HG03135 (cell line): ENCODE measurements around the gene CRYBA1.

Experiments used
- ATAC-seq: cut with Tn5 transposase; IDR thresholded peaks from one replicate; pipeline ENCODE4 v1.9.1; 2021; ENCODE audit warnings: mild to moderate bottlenecking, moderate library complexity; ENCODE audit not compliant: unreplicated experiment

CRYBA1 gene

DNA sequence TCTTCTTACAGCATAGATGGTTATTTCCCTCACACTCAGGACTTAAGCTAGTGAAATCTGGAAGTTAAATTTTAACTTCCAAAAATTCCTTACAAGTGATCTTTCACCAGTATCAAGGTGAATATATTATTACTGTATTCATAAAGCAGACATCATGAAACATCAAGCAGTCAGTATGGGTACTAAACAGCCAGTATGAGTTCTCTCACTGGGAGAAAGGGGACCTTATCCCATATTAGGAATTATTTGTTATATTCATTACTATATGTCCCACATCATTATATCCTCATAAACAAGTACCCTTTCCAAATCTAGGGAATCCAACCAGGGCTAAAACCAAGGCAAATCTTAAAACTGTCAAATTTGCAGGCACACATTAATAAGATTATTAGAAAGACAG lies 32.0 kb downstream of the CRYBA1 start:
- no peak for ATAC-seq

- no peak for ATAC-seq
These were observed 32.9 kb downstream of the CRYBA1 start for GRCh38 chr17:29279397-29280070.

DNA sequence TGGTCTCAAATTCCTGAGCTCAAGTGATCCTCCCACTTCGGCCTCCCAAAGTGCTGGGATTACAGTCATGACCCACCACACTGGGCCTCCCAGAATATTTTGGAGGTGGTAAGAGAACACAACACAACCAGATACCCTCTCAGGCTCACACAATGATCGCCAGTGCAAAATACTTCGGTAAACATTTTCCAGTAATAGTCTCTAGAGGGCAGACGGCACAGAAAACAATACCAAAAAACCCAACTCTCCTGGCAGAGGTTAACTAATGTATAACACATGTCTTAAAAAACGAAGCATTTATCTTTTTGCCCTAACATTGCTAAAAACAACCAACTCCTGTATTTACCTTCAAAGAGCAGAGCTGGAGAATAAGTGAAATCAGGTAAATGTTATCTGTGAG lies 36.8 kb downstream of the CRYBA1 start:
- ATAC-seq, result no peak

DNA sequence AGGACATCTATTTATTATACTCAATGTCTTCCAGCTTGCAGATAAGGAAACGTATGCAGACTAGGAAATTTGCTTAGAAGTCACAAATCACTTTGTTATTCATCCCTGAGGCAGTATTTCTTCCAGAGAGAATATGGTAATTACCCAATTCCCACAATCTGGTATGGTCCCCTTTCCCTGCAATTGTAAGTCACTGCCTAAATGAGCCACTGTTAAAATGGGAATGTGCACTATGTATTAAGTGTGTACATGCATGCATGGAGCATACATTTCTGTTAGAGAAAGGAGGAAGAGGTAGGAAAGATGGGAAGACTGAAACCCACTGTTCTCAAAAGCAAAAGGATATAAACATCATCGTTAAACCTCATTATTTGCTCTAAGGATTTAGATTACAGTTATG lies 37.3 kb downstream of the CRYBA1 start:
- ATAC-seq, result no peak

DNA sequence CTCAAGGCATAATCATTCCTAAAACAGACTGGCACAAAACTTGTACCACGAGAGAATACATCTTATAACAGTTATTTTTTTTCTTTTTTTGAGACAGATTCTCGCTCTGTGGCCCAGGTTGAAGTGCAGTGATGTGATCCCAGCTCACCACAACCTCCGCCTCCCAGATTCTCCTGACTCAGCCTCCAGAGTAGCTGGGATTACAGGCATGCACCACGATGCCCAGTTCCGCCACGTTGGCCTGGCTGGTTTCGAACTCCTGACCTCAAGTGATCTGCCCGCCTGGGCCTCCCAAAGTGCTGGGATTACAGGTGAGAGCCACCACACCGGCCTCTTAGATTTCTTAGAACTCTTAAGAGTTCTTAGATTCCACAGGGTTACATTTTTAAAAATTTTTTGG lies 43.2 kb downstream of the CRYBA1 start:
- ATAC-seq, result no peak

DNA sequence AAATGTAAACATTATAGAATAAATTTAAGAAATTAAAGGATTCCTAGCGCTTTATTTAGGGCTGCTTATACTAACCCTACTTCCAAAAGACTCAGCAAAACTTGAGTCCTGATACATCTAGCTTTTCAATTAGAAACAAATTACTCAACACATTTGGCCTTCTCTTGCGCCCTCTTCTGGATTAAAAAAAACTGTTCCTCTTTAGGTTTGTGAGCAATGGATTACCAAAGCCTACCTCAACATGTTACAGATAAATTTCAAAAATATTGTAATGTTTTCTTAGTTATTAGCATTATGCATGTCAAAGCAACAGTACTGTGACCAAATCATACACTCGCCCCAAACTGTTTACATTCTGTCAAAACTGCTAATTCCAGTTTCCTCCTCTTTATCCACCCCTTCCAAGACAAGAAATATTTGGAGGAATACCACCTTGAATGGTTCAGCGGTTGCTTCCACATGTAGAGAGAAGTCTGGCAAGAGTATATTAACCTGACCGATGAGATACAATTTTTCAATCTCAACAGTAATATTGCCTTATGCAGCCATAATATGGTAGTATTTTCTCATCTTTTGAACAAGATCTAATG lies 44.6 kb downstream of the CRYBA1 start:
- ATAC-seq, result no peak

GRCh38 chr17:29292071-29292991 lies 45.7 kb downstream of the CRYBA1 start:
- no peak for ATAC-seq

GRCh38 chr17:29292992-29293889 lies 46.6 kb downstream of the CRYBA1 start:
- ATAC-seq, result no peak

DNA sequence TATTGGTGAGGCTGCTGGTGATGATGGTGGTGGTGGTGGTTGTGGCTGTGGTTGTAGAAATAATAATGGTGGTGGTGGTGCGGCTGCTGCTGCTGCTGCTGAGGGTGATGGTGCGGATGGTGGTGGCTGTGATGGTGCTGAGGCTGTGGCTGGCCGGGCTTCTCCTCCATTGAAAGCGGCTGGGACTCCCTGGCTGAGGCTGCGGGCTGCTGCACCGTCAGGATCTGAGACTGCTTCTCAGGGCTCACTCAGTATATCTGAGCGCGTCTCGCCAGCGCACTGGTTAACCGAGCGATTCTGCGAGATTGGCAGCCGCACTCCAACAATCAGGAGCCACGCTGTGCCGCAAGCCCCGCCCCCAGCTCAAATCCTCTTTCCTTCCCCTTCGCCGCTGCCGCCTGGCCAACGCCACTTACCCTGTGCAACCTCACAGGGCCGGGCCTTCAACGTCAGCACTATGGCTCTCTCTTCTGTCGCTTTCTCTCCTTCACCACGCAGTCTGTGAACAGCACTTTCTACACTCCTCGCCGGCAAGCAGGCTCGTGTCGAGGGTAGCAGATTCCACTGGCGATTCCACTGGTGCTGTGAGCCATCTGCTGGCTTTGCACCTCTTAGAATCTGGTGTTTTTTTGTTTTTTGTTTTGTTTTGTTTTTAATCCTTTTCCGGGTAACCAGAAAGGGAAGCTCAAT lies 47.4 kb downstream of the CRYBA1 start, which contains the start of gene NUFIP2:
NUFIP2 (minus strand) TSS at position 259 of the 690 bp plus-strand sequence; CDS start at position 170, 89 bp downstream.
- ATAC-seq, result peak; percentile 82

DNA sequence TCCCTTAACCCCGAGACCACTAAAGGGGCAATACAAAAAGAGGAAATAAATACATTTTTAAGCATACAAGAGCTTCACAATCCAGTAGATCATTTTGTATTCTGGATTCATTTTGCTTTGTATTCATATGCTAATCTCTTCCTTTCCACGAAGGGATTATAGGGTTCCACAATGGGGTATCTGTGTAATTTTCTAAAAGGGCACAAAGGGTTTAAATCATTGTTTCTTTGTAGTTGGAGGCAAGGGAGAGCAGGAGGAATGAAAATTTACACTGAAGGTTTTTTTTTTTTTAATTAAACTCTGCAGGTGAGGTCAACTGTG lies 47.9 kb downstream of the CRYBA1 start:
- ATAC-seq, result no peak

DNA sequence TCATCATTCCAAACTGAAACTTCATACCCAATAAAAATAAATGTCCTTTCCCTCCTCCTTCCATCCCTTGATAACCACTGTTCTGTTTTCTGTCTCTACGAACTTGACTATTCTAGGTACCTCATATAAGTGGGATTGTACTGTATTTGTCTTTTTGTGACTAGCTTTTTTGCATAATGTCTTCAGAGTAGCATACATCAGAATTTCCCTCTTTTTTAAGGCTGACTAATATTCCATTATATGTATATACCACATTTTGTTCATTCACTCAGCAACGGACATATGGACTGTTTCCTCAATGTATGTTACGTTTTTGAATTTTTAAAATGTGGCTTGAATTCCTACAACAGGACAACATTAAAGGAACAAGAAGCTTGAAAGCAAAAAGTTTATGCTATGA lies 48.8 kb downstream of the CRYBA1 start:
- ATAC-seq, result no peak

DNA sequence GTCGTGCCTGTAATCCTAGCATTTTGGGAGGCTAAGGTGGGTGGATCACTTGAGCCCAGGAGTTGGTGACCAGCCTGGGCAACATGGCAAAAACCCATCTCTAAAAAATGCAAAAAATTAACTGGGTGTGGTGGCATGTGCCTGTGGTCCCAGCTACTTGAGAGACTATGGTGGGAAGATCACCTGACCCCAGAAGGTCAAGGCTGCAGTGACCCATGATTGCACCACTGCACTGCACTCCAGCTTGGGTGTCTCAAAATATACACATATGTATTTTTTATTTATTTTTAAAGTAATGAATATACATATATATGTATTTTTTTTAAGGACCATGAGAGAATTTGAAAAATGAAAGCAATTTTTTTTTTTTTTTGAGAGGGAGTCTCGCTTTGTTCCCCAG lies 52.4 kb downstream of the CRYBA1 start:
- no peak for ATAC-seq

- ATAC-seq, result no peak
These were observed 56.7 kb downstream of the CRYBA1 start for GRCh38 chr17:29303386-29303785.
